HEK293T (cell line): Measurements from ENCODE around the gene AGMO.

Source experiments
- BHLHE40 ChIP-seq: fragments of 450-650 bp; IDR thresholded peaks from 2 replicates; pipeline ENCODE4 v1.6.1; 2016; ENCODE audit warnings: mild to moderate bottlenecking, moderate library complexity, borderline replicate concordance
- FOXA1 ChIP-seq: fragments of 450-650 bp; IDR thresholded peaks from 2 replicates; pipeline ENCODE4 v1.6.1; 2016; ENCODE audit warnings: mild to moderate bottlenecking
- HDGF ChIP-seq: fragments of 450-650 bp; IDR thresholded peaks from 2 replicates; pipeline ENCODE4 v1.6.1; 2017; ENCODE audit warnings: antibody characterized with exemption, borderline replicate concordance
- NFRKB ChIP-seq: fragments of 450-650 bp; IDR thresholded peaks from 2 replicates; pipeline ENCODE4 v1.6.1; 2016; ENCODE audit warnings: mild to moderate bottlenecking, moderate library complexity
- SP1 ChIP-seq: fragments of 450-650 bp; IDR thresholded peaks from 2 replicates; pipeline ENCODE4 v1.6.1; 2017
- SUZ12 ChIP-seq: fragments of 450-650 bp; IDR thresholded peaks from 2 replicates; pipeline ENCODE4 v1.6.1; 2016; ENCODE audit warnings: mild to moderate bottlenecking

GRCh38 chr7:15567652-15568051 is 5.8 kb upstream of the AGMO start:
- no peak for TF ChIP-seq FOXA1
- TF ChIP-seq NFRKB: no peak
- no peak for TF ChIP-seq BHLHE40
- no peak for TF ChIP-seq SUZ12
- TF ChIP-seq SP1: no peak
- TF ChIP-seq HDGF: no peak
